Measurements from ENCODE around the gene MIDN. TPM values are rescaled to one million over a fixed set of nuclear protein-coding genes. Genes with fewer than 3 reads are reported as not detected.

Gene MIDN
- total and polyA plus RNA-seq, 2 donors (not counting 1 experiment from before 2014, with no cell fraction given): 12.0 to 18.8 TPM

GRCh38 chr19:1278074-1278473 lies 29.7 kb downstream of the MIDN start:
- DNase-seq (ENCODE audit: low read depth in 2 of 2): no peak
- Histone ChIP-seq H3K4me3 (replicated peaks in 1 of 4; ENCODE audit: control extremely low read depth in 1 of 4, insufficient read depth in 1 of 4, low read depth in 3 of 4, low read length in 4 of 4) (no peak overlapping the region), H3K4me2 (ENCODE audit: extremely low read depth, insufficient read depth, low read length) (no peak overlapping the region), H3K36me3 (ENCODE audit: control insufficient read depth, insufficient read depth, low read length) (peaks cover 36% of the 10 kb centered on the region), H3K9ac (ENCODE audit: insufficient read depth, low read length) (no peak overlapping the region), H3K4me1 (ENCODE audit: control insufficient read depth, extremely low read depth, insufficient read depth, low read length) (peaks cover 18% of the 10 kb centered on the region), H3K27ac (ENCODE audit: insufficient read depth, low read length) (no peak overlapping the region), H3K27me3 (ENCODE audit: control insufficient read depth, insufficient read depth, low read length) (no peaks in the 10 kb centered on the region), H4K20me1 (ENCODE audit: control insufficient read depth, extremely low read depth, insufficient read depth, low read length) (no peaks in the 10 kb centered on the region), H3K9me3 (ENCODE audit: control insufficient read depth, insufficient read depth, low read depth, low read length) (no peaks in the 10 kb centered on the region), H2AFZ (ENCODE audit: low read length) (no peak overlapping the region), H3K79me2 (ENCODE audit: control insufficient read depth, insufficient read depth, low read length) (peaks cover 24% of the 10 kb centered on the region)
- TF ChIP-seq CTCF (conservative IDR thresholded peaks at IDR 0.05 in 1 of 2, IDR thresholded peaks at IDR 0.05 in 1 of 2; ENCODE audit: low read depth in 1 of 2, low read length in 2 of 2): no peak

- Histone ChIP-seq H3K4me2 (ENCODE audit: extremely low read depth, insufficient read depth, low read length) (no peak overlapping the region), H4K20me1 (ENCODE audit: control insufficient read depth, extremely low read depth, insufficient read depth, low read length) (no peaks in the 10 kb centered on the region), H3K4me1 (ENCODE audit: control insufficient read depth, extremely low read depth, insufficient read depth, low read length) (peaks cover 17% of the 10 kb centered on the region), H3K9me3 (ENCODE audit: control insufficient read depth, insufficient read depth, low read depth, low read length) (no peaks in the 10 kb centered on the region), H3K9ac (ENCODE audit: insufficient read depth, low read length) (no peak overlapping the region), H3K27ac (ENCODE audit: insufficient read depth, low read length) (no peak overlapping the region), H2AFZ (ENCODE audit: low read length) (no peak overlapping the region), H3K79me2 (ENCODE audit: control insufficient read depth, insufficient read depth, low read length) (peaks cover 16% of the 10 kb centered on the region), H3K4me3 (replicated peaks in 1 of 4; ENCODE audit: control extremely low read depth in 1 of 4, insufficient read depth in 1 of 4, low read depth in 3 of 4, low read length in 4 of 4) (no peak overlapping the region), H3K36me3 (ENCODE audit: control insufficient read depth, insufficient read depth, low read length) (peaks cover 28% of the 10 kb centered on the region), H3K27me3 (ENCODE audit: control insufficient read depth, insufficient read depth, low read length) (peaks cover 2% of the 10 kb centered on the region)
- no peak for DNase-seq (ENCODE audit: low read depth in 2 of 2)
- TF ChIP-seq EZH2 (IDR thresholded peaks at IDR 0.05; ENCODE audit: low read length, missing control alignments): no peak
- TF ChIP-seq CTCF (conservative IDR thresholded peaks at IDR 0.05 in 1 of 2, IDR thresholded peaks at IDR 0.05 in 1 of 2; ENCODE audit: low read depth in 1 of 2, low read length in 2 of 2): no peak
These were observed 30.6 kb downstream of the MIDN start for GRCh38 chr19:1278713-1279660.

- no peak overlapping the region for H3K4me2 ChIP-seq (ENCODE audit: extremely low read depth, insufficient read depth, low read length)
- peaks cover 8% of the 10 kb centered on the region for H3K27me3 ChIP-seq (ENCODE audit: control insufficient read depth, insufficient read depth, low read length)
- peaks cover 10% of the 10 kb centered on the region for H3K79me2 ChIP-seq (ENCODE audit: control insufficient read depth, insufficient read depth, low read length)
- peaks cover 19% of the 10 kb centered on the region for H3K36me3 ChIP-seq (ENCODE audit: control insufficient read depth, insufficient read depth, low read length)
- H4K20me1 ChIP-seq (ENCODE audit: control insufficient read depth, extremely low read depth, insufficient read depth, low read length): no peaks in the 10 kb centered on the region
- no peaks in the 10 kb centered on the region for H3K9me3 ChIP-seq (ENCODE audit: control insufficient read depth, insufficient read depth, low read depth, low read length)
- H3K4me1 ChIP-seq (ENCODE audit: control insufficient read depth, extremely low read depth, insufficient read depth, low read length): peaks cover 10% of the 10 kb centered on the region
- H2AFZ ChIP-seq (ENCODE audit: low read length): no peak overlapping the region
- H3K9ac ChIP-seq (ENCODE audit: insufficient read depth, low read length): no peak overlapping the region
- no peak overlapping the region for H3K4me3 ChIP-seq (replicated peaks in 1 of 4; ENCODE audit: control extremely low read depth in 1 of 4, insufficient read depth in 1 of 4, low read depth in 3 of 4, low read length in 4 of 4)
- TF ChIP-seq CTCF (conservative IDR thresholded peaks at IDR 0.05 in 1 of 2, IDR thresholded peaks at IDR 0.05 in 1 of 2; ENCODE audit: low read depth in 1 of 2, low read length in 2 of 2): peak; percentile 84 to 94
- no peak for TF ChIP-seq EZH2 (IDR thresholded peaks at IDR 0.05; ENCODE audit: low read length, missing control alignments)
- no peak overlapping the region for H3K27ac ChIP-seq (ENCODE audit: insufficient read depth, low read length)
- DNase-seq (ENCODE audit: low read depth in 2 of 2): peak; percentile 63 to 81
These were observed 31.5 kb downstream of the MIDN start for GRCh38 chr19:1279782-1280341.
